HepG2 (cell line): ENCODE results near the gene EYA2. TPM values are rescaled to one million over a fixed set of nuclear protein-coding genes. Genes with fewer than 3 reads are reported as not detected.
A peak's percentile ranks its signal among the peaks of the same experiment; 100 is the strongest.

Experiments
- ATAC-seq: fragments of 200-7000 bp; cut with Tn5 transposase; 3 replicates; pipeline ENCODE4 v1.9.1; 2020; ENCODE audit warnings: mild to moderate bottlenecking, moderate library complexity
- BruUV-seq: library from RNA; stranded (reverse); fragments of 400-500 nt; replicated peaks from 2 replicates; lab custom pipeline; 2021; lab: Mats Ljungman, UMichigan
- CTCF ChIA-PET: fragments of 300-600 bp; formaldehyde crosslinking; extraction: SDS; loops from one replicate; lab custom pipeline; 2021; ENCODE audit warnings: low total read pairs, inconsistent platforms, low intra/inter-chr PET ratio; lab: Yijun Ruan, JAX
- POLR2A ChIA-PET: fragments of 350-600 bp; sonication (Branson Sonifier 250); formaldehyde crosslinking; loops from one replicate; lab custom pipeline; 2020; ENCODE audit warnings: antibody characterized with exemption, inconsistent platforms; lab: Yijun Ruan, JAX
- DNase-seq: peaks from one replicate; pipeline ENCODE4 v3.0.0-alpha.2; 2015; ENCODE audit warnings: low spot score
- FAIRE-seq: peaks from 3 replicates; lab custom pipeline; 2011; peaks lifted over from hg19 to GRCh38; lab: Jason Lieb, UNC
- H2AFZ ChIP-seq: one replicate; pipeline ENCODE4 v1.6.1; 2011; ENCODE audit warnings: low read length, inconsistent platforms
- H3K27ac ChIP-seq: fragments of 300-600 bp; 3 replicates; pipeline ENCODE4 v1.8.0; 2011; ENCODE audit warnings: mixed run types, mild to moderate bottlenecking, mixed read lengths, low read length, inconsistent platforms; ENCODE audit not compliant: insufficient read depth; ENCODE audit errors: extremely low read length
- H3K27me3 ChIP-seq, 2 experiments: fragments of 200-600 bp in 1 of 2; 2 replicates in 1 of 2; 3 replicates in 1 of 2; pipeline versions ENCODE4 v1.6.0 to v1.8.0; 2011; ENCODE audit warnings: low read length in 2 of 2, mild to moderate bottlenecking in 2 of 2, moderate library complexity in 2 of 2, inconsistent platforms in 1 of 2; ENCODE audit not compliant: insufficient read depth in 2 of 2, control insufficient read depth in 1 of 2
- H3K36me3 ChIP-seq, 2 experiments: fragments of 200-600 bp in 1 of 2; replicated peaks in 1 of 2; 2 replicates in 1 of 2; 3 replicates in 1 of 2; pipeline versions ENCODE4 v1.5.1 to v1.8.0; 2011; ENCODE audit warnings: low read length in 2 of 2, inconsistent platforms in 1 of 2; ENCODE audit not compliant: insufficient read depth in 2 of 2, control insufficient read depth in 1 of 2
- H3K4me1 ChIP-seq: 2 replicates; pipeline ENCODE4 v1.5.1; 2012; ENCODE audit warnings: low read length, inconsistent platforms; ENCODE audit not compliant: insufficient read depth
- H3K4me2 ChIP-seq: 2 replicates; pipeline ENCODE4 v1.6.0; 2011; ENCODE audit warnings: low read depth, low read length, inconsistent platforms
- H3K4me3 ChIP-seq, 3 experiments: fragments of 200-600 bp in 1 of 3; sonication (generic), shearing (Covaris generic) in 1 of 3; replicated peaks in 1 of 3; 2 replicates each; pipeline ENCODE4 v1.5.1; 2011 to 2016; ENCODE audit warnings: low read length in 3 of 3, inconsistent platforms in 2 of 3, low read depth in 2 of 3, mild to moderate bottlenecking in 2 of 3, control low read depth in 1 of 3, mixed read lengths in 1 of 3; ENCODE audit not compliant: insufficient read depth in 1 of 3
- H3K79me2 ChIP-seq: one replicate; pipeline ENCODE4 v1.6.1; 2011; ENCODE audit warnings: low read length, inconsistent platforms; ENCODE audit not compliant: insufficient read depth
- H3K9ac ChIP-seq: 2 replicates; pipeline ENCODE4 v1.6.0; 2011; ENCODE audit warnings: mild to moderate bottlenecking, low read depth, low read length, inconsistent platforms; ENCODE audit not compliant: insufficient read depth
- H3K9me3 ChIP-seq: 2 replicates; pipeline ENCODE4 v1.5.1; 2012; ENCODE audit warnings: mild to moderate bottlenecking, low read length
- H4K20me1 ChIP-seq: 2 replicates; pipeline ENCODE4 v1.6.0; 2011; ENCODE audit warnings: inconsistent platforms, mild to moderate bottlenecking, low read length, moderate library complexity; ENCODE audit not compliant: insufficient read depth
- FOXK1 ChIP-seq: sonication (generic); formaldehyde crosslinking; IDR thresholded peaks from 2 replicates; pipeline ENCODE4 v1.4.0; 2020; ENCODE audit warnings: low read depth, missing genetic modification reagents, borderline replicate concordance
- POLR2G ChIP-seq: fragments of 200-400 bp; formaldehyde crosslinking; IDR thresholded peaks from 2 replicates; pipeline ENCODE4 v1.6.1; 2018; ENCODE audit warnings: mild to moderate bottlenecking, low read depth, low read length, moderate library complexity
- RBM22 ChIP-seq: fragments of 200-400 bp; formaldehyde crosslinking; optimal IDR thresholded peaks from 2 replicates; pipeline ENCODE3; 2017; ENCODE audit warnings: mild to moderate bottlenecking, low read length, moderate library complexity
- ZNF121 ChIP-seq: sonication (generic); formaldehyde crosslinking; IDR thresholded peaks from 2 replicates; pipeline ENCODE4 v1.5.0; 2020; ENCODE audit warnings: mild to moderate bottlenecking, missing genetic modification reagents
- WGBS: methylation state at CpG from one replicate; pipeline ENCODE4 v1.1.6; 2017; ENCODE audit warnings: low lambda C conversion rate; 5-methylcytosine and 5-hydroxymethylcytosine counted together
- in situ Hi-C: cut with HindIII; loops from 2 replicates; pipeline ENCODE4 v1.10.0; 2017; ENCODE audit warnings: low pct_unique_long_range_greater_than_20kb; ENCODE audit not compliant: extremely low pct_ligation_motif_present
- intact Hi-C: fragments of 100-400 bp; cut with micrococcal nuclease; formaldehyde crosslinking; loops from one replicate; pipeline ENCODE4 v1.10.0; 2022; ENCODE audit not compliant: unreplicated experiment
- microRNA-seq: library from miRNA; unstranded; fragments of <30 nt; microRNA quantifications from one replicate; pipeline ENCODE4, GENCODE V29; 2020
- polyA plus RNA-seq, 8 experiments: library from polyadenylated mRNA; depleted of rRNA in 3 of 8; stranded (reverse) in 7 of 8; unstranded in 1 of 8; fragments of >200 nt; fragmentation: Illumina TruSeq in 4 of 8; extraction: Trizol in 4 of 8; gene quantifications; 2 replicates each; pipeline versions ENCODE4 v1.2.1 to v1.2.3, GENCODE V29; 2011 to 2016; ENCODE audit warnings: low read depth in 4 of 8, missing spikeins in 1 of 8, mixed read lengths in 1 of 8; ENCODE audit not compliant: insufficient read depth in 1 of 8
- small RNA-seq, 3 experiments: library from RNA; depleted of rRNA; stranded (forward); fragments of <200 nt; gene quantifications; one replicate each; pipeline ENCODE3, GENCODE V24; 2012; ENCODE audit warnings: low read depth in 2 of 3, low replicate concordance in 1 of 3; ENCODE audit not compliant: insufficient read length in 3 of 3, insufficient read depth in 2 of 3
- total RNA-seq, 5 experiments: library from RNA; depleted of rRNA; stranded (reverse); fragments of >200 nt; fragmentation: Illumina TruSeq; extraction: Trizol; gene quantifications; 2 replicates each; pipeline ENCODE4 v1.2.3, GENCODE V29; 2016; ENCODE audit warnings: low read depth in 1 of 5
- TF ChIP-seq, protein P1 (sequence below): sonication (generic); formaldehyde crosslinking; IDR thresholded peaks from 2 replicates; pipeline ENCODE4 v1.4.0; 2020; ENCODE audit warnings: mild to moderate bottlenecking, missing genetic modification reagents
- TF ChIP-seq, protein P2 (sequence below): sonication (generic); formaldehyde crosslinking; IDR thresholded peaks from 2 replicates; pipeline ENCODE4 v1.5.0; 2020; ENCODE audit warnings: mild to moderate bottlenecking, missing genetic modification reagents, moderate library complexity
- TF ChIP-seq, protein P3 (sequence below): sonication (generic); formaldehyde crosslinking; IDR thresholded peaks from 2 replicates; pipeline ENCODE4 v1.5.1; 2020; ENCODE audit warnings: mild to moderate bottlenecking, missing genetic modification reagents, moderate library complexity

EYA2 gene
- total and polyA plus RNA-seq, 2 of the 13 experiments (the other 11 are each of a cell fraction or from before 2014, with no cell fraction given), result not detected

DNA sequence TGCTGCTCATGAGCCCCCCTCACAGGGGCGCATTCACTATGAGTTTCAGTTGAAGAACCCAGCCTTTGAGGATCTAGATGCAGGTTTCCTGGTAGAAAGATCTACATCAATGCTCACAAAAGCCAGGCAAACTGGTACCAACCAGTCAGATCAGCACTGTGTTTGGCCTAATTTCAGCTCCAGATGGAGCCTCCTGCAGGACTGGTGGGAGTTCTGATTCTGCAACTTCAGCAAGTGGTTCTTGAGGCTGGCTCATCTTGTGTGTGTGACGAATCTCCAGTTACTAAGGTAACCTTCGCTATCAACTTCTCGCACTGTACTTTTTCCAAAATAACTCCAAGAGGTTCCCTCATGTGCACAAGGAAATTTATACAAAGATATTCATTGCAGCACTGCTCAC, 343.1 kb downstream of the EYA2 start:
- Histone ChIP-seq H3K9me3 (no peaks in the 10 kb centered on the region), H3K4me2 (no peak overlapping the region), H4K20me1 (peaks cover 62% of the 10 kb centered on the region), H2AFZ (no peak overlapping the region), H3K27me3 (no peaks in the 10 kb centered on the region), H3K27ac (no peak overlapping the region), H3K79me2 (peaks cover 4% of the 10 kb centered on the region), H3K4me1 (peaks cover 55% of the 10 kb centered on the region), H3K36me3 (peaks cover 47 to 75% of the 10 kb centered on the region in 2 experiments), H3K9ac (no peak overlapping the region), H3K4me3 (no peak overlapping the region)
- no peak for ATAC-seq
- WGBS, result over 99% methylated on average over 4 of the region's 4 CpGs
- DNase-seq, result no peak
- FAIRE-seq, result no peak
- intact Hi-C loops, result no loop called here
- ChIA-PET POLR2A (no interaction called here), CTCF (no interaction called here)
- no TSS peak for BruUV-seq
- in situ Hi-C loops, result no loop called here
- TF ChIP-seq, protein P1, sequence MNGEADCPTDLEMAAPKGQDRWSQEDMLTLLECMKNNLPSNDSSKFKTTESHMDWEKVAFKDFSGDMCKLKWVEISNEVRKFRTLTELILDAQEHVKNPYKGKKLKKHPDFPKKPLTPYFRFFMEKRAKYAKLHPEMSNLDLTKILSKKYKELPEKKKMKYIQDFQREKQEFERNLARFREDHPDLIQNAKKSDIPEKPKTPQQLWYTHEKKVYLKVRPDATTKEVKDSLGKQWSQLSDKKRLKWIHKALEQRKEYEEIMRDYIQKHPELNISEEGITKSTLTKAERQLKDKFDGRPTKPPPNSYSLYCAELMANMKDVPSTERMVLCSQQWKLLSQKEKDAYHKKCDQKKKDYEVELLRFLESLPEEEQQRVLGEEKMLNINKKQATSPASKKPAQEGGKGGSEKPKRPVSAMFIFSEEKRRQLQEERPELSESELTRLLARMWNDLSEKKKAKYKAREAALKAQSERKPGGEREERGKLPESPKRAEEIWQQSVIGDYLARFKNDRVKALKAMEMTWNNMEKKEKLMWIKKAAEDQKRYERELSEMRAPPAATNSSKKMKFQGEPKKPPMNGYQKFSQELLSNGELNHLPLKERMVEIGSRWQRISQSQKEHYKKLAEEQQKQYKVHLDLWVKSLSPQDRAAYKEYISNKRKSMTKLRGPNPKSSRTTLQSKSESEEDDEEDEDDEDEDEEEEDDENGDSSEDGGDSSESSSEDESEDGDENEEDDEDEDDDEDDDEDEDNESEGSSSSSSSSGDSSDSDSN (CRISPR knock-in tag), result no peak
- TF ChIP-seq FOXK1 (CRISPR knock-in tag), result no peak
- no peak for TF ChIP-seq ZNF121 (CRISPR knock-in tag)
- TF ChIP-seq, protein P2, sequence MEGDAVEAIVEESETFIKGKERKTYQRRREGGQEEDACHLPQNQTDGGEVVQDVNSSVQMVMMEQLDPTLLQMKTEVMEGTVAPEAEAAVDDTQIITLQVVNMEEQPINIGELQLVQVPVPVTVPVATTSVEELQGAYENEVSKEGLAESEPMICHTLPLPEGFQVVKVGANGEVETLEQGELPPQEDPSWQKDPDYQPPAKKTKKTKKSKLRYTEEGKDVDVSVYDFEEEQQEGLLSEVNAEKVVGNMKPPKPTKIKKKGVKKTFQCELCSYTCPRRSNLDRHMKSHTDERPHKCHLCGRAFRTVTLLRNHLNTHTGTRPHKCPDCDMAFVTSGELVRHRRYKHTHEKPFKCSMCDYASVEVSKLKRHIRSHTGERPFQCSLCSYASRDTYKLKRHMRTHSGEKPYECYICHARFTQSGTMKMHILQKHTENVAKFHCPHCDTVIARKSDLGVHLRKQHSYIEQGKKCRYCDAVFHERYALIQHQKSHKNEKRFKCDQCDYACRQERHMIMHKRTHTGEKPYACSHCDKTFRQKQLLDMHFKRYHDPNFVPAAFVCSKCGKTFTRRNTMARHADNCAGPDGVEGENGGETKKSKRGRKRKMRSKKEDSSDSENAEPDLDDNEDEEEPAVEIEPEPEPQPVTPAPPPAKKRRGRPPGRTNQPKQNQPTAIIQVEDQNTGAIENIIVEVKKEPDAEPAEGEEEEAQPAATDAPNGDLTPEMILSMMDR (CRISPR knock-in tag), result no peak
- TF ChIP-seq, protein P3, sequence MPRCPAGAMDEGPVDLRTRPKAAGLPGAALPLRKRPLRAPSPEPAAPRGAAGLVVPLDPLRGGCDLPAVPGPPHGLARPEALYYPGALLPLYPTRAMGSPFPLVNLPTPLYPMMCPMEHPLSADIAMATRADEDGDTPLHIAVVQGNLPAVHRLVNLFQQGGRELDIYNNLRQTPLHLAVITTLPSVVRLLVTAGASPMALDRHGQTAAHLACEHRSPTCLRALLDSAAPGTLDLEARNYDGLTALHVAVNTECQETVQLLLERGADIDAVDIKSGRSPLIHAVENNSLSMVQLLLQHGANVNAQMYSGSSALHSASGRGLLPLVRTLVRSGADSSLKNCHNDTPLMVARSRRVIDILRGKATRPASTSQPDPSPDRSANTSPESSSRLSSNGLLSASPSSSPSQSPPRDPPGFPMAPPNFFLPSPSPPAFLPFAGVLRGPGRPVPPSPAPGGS (CRISPR knock-in tag), result no peak
- TF ChIP-seq POLR2G, result peak; percentile 48; the same call in 1 of the 2 replicates
- TF ChIP-seq RBM22, result peak; percentile 85

Small RNAs within 50 kb of the gene (microRNA-seq; reads per million reads assigned to microRNA genes)
- not detected for gene MIR3616

Small RNAs within 50 kb of the gene (small RNA-seq; reads per million reads assigned to genes)
- 0 reads per million in 3 experiments for gene MIR3616

Other genes with a start within 250 kb of the EYA2 start
- 27.9 and 66.5 TPM in 2 replicates for gene SLC13A3, start 243.4 kb upstream of the EYA2 start, total RNA-seq (2016; rRNA removed; fragmentation: Illumina TruSeq; extraction: Trizol)
- gene SLC13A3, start 243.4 kb upstream of the EYA2 start, polyA plus RNA-seq (2011; rRNA removed), result 63.3 and 76.0 TPM in 2 replicates
- gene TP53RK, start 205.4 kb upstream of the EYA2 start, total RNA-seq (2016; rRNA removed; fragmentation: Illumina TruSeq; extraction: Trizol), result 25.5 and 31.0 TPM in 2 replicates
- 11.3 and 12.9 TPM in 2 replicates for gene TP53RK, start 205.4 kb upstream of the EYA2 start, polyA plus RNA-seq (2011; rRNA removed)
- gene SLC2A10, start 185.2 kb upstream of the EYA2 start, total RNA-seq (2016; rRNA removed; fragmentation: Illumina TruSeq; extraction: Trizol), result 9.6 and 16.0 TPM in 2 replicates
- gene SLC2A10, start 185.2 kb upstream of the EYA2 start, polyA plus RNA-seq (2011; rRNA removed), result 16.7 and 18.4 TPM in 2 replicates